SK-N-SH treated with all-trans-retinoic acid at 6 μM for 48 hours (cell line): ENCODE results near the gene ASIC5.

Experiments
- ATAC-seq: fragments of 200-7000 bp; cut with Tn5 transposase; 3 replicates; pipeline ENCODE4 v1.9.1; 2020; ENCODE audit warnings: mild to moderate bottlenecking, moderate library complexity
- ARNTL ChIP-seq: fragments of 450-650 bp; formaldehyde crosslinking; IDR thresholded peaks from 2 replicates; pipeline ENCODE4 v1.5.0; 2020; ENCODE audit warnings: low read depth, mild to moderate bottlenecking, moderate library complexity, borderline replicate concordance
- BACH2 ChIP-seq: fragments of 250-450 bp; sonication (Bioruptor Pico); IDR thresholded peaks from 2 replicates; pipeline ENCODE4 v1.9.0; 2021; ENCODE audit warnings: mild to moderate bottlenecking, borderline replicate concordance
- CSDC2 ChIP-seq: fragments of 250-450 bp; sonication (Bioruptor Pico); IDR thresholded peaks from 2 replicates; pipeline ENCODE4 v1.5.0; 2020; ENCODE audit warnings: mild to moderate bottlenecking, moderate library complexity
- ESRRG ChIP-seq: fragments of 250-450 bp; sonication (Bioruptor Pico); IDR thresholded peaks from 2 replicates; pipeline ENCODE4 v1.6.1; 2021; ENCODE audit warnings: mild to moderate bottlenecking
- GLIS3 ChIP-seq: fragments of 250-450 bp; sonication (Bioruptor Pico); IDR thresholded peaks from 2 replicates; pipeline ENCODE4 v1.5.0; 2020; ENCODE audit warnings: mild to moderate bottlenecking, moderate library complexity
- ISL1 ChIP-seq: fragments of 250-450 bp; sonication (Bioruptor Pico); IDR thresholded peaks from 2 replicates; pipeline ENCODE4 v2.1.2; 2022; ENCODE audit warnings: mild to moderate bottlenecking, moderate library complexity
- OSR1 ChIP-seq: fragments of 250-450 bp; sonication (Bioruptor Pico); IDR thresholded peaks from 2 replicates; pipeline ENCODE4 v1.8.0; 2022; ENCODE audit warnings: moderate library complexity, mild to moderate bottlenecking, inconsistent platforms
- SNAI2 ChIP-seq: fragments of 250-450 bp; sonication (Bioruptor Pico); IDR thresholded peaks from 2 replicates; pipeline ENCODE4 v1.5.0; 2020; ENCODE audit warnings: mild to moderate bottlenecking, moderate library complexity
- TCF4 ChIP-seq: fragments of 250-450 bp; sonication (Bioruptor Pico); IDR thresholded peaks from 2 replicates; pipeline ENCODE4 v1.8.0; 2021; ENCODE audit warnings: mild to moderate bottlenecking, moderate library complexity, borderline replicate concordance
- TOX ChIP-seq: fragments of 250-450 bp; sonication (Bioruptor Pico); IDR thresholded peaks from 2 replicates; pipeline ENCODE4 v1.8.0; 2021; ENCODE audit warnings: mild to moderate bottlenecking, moderate library complexity, borderline replicate concordance
- ZFP3 ChIP-seq: fragments of 250-450 bp; sonication (Bioruptor Pico); IDR thresholded peaks from 2 replicates; pipeline ENCODE4 v1.5.0; 2020; ENCODE audit warnings: mild to moderate bottlenecking, moderate library complexity
- ZFP30 ChIP-seq: fragments of 450-650 bp; formaldehyde crosslinking; IDR thresholded peaks from 2 replicates; pipeline ENCODE4 v1.5.0; 2022; ENCODE audit warnings: mild to moderate bottlenecking, moderate library complexity
- ZNF565 ChIP-seq: fragments of 450-650 bp; formaldehyde crosslinking; conservative IDR thresholded peaks from 2 replicates; pipeline ENCODE4 v1.5.0; 2020; ENCODE audit warnings: low read depth, mild to moderate bottlenecking, moderate library complexity
- ZNF70 ChIP-seq: fragments of 450-650 bp; formaldehyde crosslinking; IDR thresholded peaks from 2 replicates; pipeline ENCODE4 v1.5.0; 2020; ENCODE audit warnings: mild to moderate bottlenecking, moderate library complexity
- ZNF8 ChIP-seq: fragments of 450-650 bp; formaldehyde crosslinking; IDR thresholded peaks from 2 replicates; pipeline ENCODE4 v1.5.0; 2020; ENCODE audit warnings: mild to moderate bottlenecking, moderate library complexity
- TF ChIP-seq, protein P1 (sequence below): fragments of 250-450 bp; sonication (Bioruptor Pico); IDR thresholded peaks from 2 replicates; pipeline ENCODE4 v1.8.0; 2020; ENCODE audit warnings: mild to moderate bottlenecking, moderate library complexity, borderline replicate concordance
- TF ChIP-seq, protein P2 (sequence below): fragments of 250-450 bp; sonication (Bioruptor Pico); IDR thresholded peaks from 2 replicates; pipeline ENCODE4 v1.5.1; 2020; ENCODE audit warnings: low read depth, mild to moderate bottlenecking, moderate library complexity
- TF ChIP-seq, protein P3 (sequence below): fragments of 250-450 bp; sonication (Bioruptor Pico); IDR thresholded peaks from 2 replicates; pipeline ENCODE4 v1.5.1; 2021; ENCODE audit warnings: mild to moderate bottlenecking, moderate library complexity
- TF ChIP-seq, protein P4 (sequence below): fragments of 250-450 bp; sonication (Bioruptor Pico); IDR thresholded peaks from 2 replicates; pipeline ENCODE4 v1.8.0; 2021; ENCODE audit warnings: low read depth, mild to moderate bottlenecking, moderate library complexity, borderline replicate concordance
- TF ChIP-seq, protein P5 (sequence below): fragments of 250-450 bp; sonication (Bioruptor Pico); IDR thresholded peaks from 2 replicates; pipeline ENCODE4 v1.5.0; 2020; ENCODE audit warnings: mild to moderate bottlenecking, moderate library complexity

Gene ASIC5

DNA sequence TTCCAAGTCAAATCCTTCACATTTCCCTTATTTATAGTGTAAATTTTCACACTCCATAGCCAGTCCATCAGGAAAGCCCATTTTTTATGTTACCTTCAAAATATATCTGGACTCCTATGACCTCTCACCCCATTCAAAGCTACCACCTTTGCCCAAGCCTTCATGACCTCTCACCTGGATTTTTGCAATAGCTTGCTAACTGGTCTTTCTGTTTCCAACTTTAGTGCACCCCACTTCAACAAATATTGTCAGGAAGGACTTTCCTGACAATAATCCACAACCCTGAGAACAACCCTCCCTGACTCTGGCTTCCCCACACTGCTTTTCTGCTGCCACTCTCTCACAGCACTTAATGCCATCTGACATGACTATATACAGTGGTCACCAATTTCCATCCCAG lies 33.4 kb downstream of the ASIC5 start (continued):
- TF ChIP-seq, protein P1, sequence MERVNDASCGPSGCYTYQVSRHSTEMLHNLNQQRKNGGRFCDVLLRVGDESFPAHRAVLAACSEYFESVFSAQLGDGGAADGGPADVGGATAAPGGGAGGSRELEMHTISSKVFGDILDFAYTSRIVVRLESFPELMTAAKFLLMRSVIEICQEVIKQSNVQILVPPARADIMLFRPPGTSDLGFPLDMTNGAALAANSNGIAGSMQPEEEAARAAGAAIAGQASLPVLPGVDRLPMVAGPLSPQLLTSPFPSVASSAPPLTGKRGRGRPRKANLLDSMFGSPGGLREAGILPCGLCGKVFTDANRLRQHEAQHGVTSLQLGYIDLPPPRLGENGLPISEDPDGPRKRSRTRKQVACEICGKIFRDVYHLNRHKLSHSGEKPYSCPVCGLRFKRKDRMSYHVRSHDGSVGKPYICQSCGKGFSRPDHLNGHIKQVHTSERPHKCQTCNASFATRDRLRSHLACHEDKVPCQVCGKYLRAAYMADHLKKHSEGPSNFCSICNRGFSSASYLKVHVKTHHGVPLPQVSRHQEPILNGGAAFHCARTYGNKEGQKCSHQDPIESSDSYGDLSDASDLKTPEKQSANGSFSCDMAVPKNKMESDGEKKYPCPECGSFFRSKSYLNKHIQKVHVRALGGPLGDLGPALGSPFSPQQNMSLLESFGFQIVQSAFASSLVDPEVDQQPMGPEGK (CRISPR knock-in tag): no peak
- no peak for TF ChIP-seq SNAI2

DNA sequence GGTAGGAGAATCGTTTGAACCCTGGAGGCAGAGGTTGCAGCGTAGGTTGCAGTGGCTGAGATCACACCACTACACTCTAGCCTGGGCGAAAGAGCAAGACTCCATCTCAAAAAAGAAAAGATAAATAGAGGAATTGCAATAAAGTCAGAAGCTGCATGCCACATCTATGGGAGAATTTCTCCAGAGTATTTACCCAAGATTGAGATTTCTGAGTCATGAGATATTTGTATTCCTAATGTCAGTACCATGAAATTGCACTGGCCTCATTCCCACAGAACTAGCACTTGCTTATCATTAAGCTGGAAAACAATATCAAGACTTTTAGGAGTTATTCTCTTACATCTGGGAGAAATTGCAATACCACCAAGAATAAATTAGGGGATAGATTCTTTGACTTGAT lies 37.4 kb downstream of the ASIC5 start:
- ATAC-seq: no peak
- TF ChIP-seq, protein P2, sequence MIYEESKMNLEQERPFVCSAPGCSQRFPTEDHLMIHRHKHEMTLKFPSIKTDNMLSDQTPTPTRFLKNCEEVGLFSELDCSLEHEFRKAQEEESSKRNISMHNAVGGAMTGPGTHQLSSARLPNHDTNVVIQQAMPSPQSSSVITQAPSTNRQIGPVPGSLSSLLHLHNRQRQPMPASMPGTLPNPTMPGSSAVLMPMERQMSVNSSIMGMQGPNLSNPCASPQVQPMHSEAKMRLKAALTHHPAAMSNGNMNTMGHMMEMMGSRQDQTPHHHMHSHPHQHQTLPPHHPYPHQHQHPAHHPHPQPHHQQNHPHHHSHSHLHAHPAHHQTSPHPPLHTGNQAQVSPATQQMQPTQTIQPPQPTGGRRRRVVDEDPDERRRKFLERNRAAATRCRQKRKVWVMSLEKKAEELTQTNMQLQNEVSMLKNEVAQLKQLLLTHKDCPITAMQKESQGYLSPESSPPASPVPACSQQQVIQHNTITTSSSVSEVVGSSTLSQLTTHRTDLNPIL (CRISPR knock-in tag): no peak
- TF ChIP-seq ESRRG (CRISPR knock-in tag) (no peak), CSDC2 (CRISPR knock-in tag) (no peak), SNAI2 (no peak), BACH2 (CRISPR knock-in tag) (no peak), TCF4 (CRISPR knock-in tag) (no peak), ZNF70 (CRISPR knock-in tag) (no peak), ARNTL (CRISPR knock-in tag) (no peak), GLIS3 (CRISPR knock-in tag) (no peak), OSR1 (CRISPR knock-in tag) (no peak), ZFP30 (CRISPR knock-in tag) (no peak), TOX (CRISPR knock-in tag) (no peak), ZNF565 (CRISPR knock-in tag) (no peak), ISL1 (CRISPR knock-in tag) (no peak)
- TF ChIP-seq, protein P3, sequence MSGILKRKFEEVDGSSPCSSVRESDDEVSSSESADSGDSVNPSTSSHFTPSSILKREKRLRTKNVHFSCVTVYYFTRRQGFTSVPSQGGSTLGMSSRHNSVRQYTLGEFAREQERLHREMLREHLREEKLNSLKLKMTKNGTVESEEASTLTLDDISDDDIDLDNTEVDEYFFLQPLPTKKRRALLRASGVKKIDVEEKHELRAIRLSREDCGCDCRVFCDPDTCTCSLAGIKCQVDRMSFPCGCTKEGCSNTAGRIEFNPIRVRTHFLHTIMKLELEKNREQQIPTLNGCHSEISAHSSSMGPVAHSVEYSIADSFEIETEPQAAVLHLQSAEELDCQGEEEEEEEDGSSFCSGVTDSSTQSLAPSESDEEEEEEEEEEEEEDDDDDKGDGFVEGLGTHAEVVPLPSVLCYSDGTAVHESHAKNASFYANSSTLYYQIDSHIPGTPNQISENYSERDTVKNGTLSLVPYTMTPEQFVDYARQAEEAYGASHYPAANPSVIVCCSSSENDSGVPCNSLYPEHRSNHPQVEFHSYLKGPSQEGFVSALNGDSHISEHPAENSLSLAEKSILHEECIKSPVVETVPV (CRISPR knock-in tag): no peak
- TF ChIP-seq, protein P4, sequence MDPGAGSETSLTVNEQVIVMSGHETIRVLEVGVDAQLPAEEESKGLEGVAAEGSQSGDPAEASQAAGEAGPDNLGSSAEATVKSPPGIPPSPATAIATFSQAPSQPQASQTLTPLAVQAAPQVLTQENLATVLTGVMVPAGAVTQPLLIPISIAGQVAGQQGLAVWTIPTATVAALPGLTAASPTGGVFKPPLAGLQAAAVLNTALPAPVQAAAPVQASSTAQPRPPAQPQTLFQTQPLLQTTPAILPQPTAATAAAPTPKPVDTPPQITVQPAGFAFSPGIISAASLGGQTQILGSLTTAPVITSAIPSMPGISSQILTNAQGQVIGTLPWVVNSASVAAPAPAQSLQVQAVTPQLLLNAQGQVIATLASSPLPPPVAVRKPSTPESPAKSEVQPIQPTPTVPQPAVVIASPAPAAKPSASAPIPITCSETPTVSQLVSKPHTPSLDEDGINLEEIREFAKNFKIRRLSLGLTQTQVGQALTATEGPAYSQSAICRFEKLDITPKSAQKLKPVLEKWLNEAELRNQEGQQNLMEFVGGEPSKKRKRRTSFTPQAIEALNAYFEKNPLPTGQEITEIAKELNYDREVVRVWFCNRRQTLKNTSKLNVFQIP: no peak
- TF ChIP-seq, protein P1 (CRISPR knock-in tag): no peak

DNA sequence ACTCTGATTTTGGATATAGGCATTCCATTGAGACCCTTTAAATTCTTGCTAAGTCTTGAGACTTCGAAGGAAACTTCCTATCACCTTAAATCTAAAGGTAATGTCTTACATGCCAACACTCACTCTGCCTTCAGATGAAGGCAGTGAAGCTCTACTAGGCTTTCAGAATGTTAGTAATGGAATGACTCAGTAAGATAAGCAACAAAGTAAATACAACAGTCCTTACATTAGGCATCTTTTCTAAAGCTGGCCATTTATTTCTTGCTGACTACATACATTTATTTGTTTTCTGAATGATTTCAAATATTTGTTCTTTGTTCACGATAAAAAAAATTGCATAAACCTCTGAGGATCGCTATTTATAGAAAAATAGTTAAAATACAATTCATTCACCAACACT lies 43.5 kb downstream of the ASIC5 start:
- TF ChIP-seq ZNF565 (CRISPR knock-in tag) (no peak), ESRRG (CRISPR knock-in tag) (no peak), GLIS3 (CRISPR knock-in tag) (no peak), OSR1 (CRISPR knock-in tag) (no peak), ZNF70 (CRISPR knock-in tag) (no peak), SNAI2 (no peak), TOX (CRISPR knock-in tag) (no peak), ZNF8 (CRISPR knock-in tag) (no peak), ZFP3 (CRISPR knock-in tag) (no peak), BACH2 (CRISPR knock-in tag) (no peak), CSDC2 (CRISPR knock-in tag) (no peak), ISL1 (CRISPR knock-in tag) (no peak), TCF4 (CRISPR knock-in tag) (no peak), ZFP30 (CRISPR knock-in tag) (no peak)
- TF ChIP-seq, protein P5, sequence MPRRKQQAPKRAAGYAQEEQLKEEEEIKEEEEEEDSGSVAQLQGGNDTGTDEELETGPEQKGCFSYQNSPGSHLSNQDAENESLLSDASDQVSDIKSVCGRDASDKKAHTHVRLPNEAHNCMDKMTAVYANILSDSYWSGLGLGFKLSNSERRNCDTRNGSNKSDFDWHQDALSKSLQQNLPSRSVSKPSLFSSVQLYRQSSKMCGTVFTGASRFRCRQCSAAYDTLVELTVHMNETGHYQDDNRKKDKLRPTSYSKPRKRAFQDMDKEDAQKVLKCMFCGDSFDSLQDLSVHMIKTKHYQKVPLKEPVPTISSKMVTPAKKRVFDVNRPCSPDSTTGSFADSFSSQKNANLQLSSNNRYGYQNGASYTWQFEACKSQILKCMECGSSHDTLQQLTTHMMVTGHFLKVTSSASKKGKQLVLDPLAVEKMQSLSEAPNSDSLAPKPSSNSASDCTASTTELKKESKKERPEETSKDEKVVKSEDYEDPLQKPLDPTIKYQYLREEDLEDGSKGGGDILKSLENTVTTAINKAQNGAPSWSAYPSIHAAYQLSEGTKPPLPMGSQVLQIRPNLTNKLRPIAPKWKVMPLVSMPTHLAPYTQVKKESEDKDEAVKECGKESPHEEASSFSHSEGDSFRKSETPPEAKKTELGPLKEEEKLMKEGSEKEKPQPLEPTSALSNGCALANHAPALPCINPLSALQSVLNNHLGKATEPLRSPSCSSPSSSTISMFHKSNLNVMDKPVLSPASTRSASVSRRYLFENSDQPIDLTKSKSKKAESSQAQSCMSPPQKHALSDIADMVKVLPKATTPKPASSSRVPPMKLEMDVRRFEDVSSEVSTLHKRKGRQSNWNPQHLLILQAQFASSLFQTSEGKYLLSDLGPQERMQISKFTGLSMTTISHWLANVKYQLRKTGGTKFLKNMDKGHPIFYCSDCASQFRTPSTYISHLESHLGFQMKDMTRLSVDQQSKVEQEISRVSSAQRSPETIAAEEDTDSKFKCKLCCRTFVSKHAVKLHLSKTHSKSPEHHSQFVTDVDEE: no peak
- TF ChIP-seq, protein P3 (CRISPR knock-in tag): no peak
- TF ChIP-seq, protein P4: no peak
- TF ChIP-seq, all 23 proteins: peak for 0
- ATAC-seq: no peak
